IMR-90 (cell line): ENCODE measurements around the gene IL21R. TPM values are rescaled to one million over a fixed set of nuclear protein-coding genes. Genes with fewer than 3 reads are reported as not detected.

Experiments
- ATAC-seq: fragments of 200-7000 bp; cut with Tn5 transposase; 2 replicates; pipeline ENCODE4 v1.9.1; 2020; ENCODE audit warnings: low read depth, mild to moderate bottlenecking, moderate library complexity
- BruUV-seq: library from RNA; stranded (reverse); fragments of 400-500 nt; replicated peaks from 2 replicates; lab custom pipeline; 2021; lab: Mats Ljungman, UMichigan
- CTCF ChIA-PET: fragments of 300-600 bp; formaldehyde crosslinking; extraction: SDS; loops from one replicate; lab custom pipeline; 2021; ENCODE audit warnings: antibody characterized with exemption; lab: Yijun Ruan, JAX
- POLR2A ChIA-PET: fragments of 300-600 bp; sonication (Branson Sonifier 250); formaldehyde crosslinking; loops from one replicate; lab custom pipeline; 2022; ENCODE audit warnings: antibody characterized with exemption; ENCODE audit not compliant: unreplicated experiment; lab: Charles Lee
- DNase-seq: peaks from one replicate; pipeline ENCODE4 v3.0.0; 2013
- H2AFZ ChIP-seq: replicated peaks from 2 replicates; pipeline ENCODE3; 2013; ENCODE audit warnings: low read length, mild to moderate bottlenecking; ENCODE audit not compliant: poor library complexity
- H2AK5ac ChIP-seq: 2 replicates; pipeline ENCODE4 v1.6.1; 2013; ENCODE audit warnings: low read depth, low read length, inconsistent platforms
- H2AK9ac ChIP-seq: replicated peaks from 2 replicates; pipeline ENCODE3; 2013; ENCODE audit warnings: mild to moderate bottlenecking, low read depth, low read length, moderate library complexity; ENCODE audit not compliant: poor library complexity
- H2BK120ac ChIP-seq: 2 replicates; pipeline ENCODE4 v1.6.1; 2013; ENCODE audit warnings: low read depth, low read length, inconsistent platforms
- H2BK15ac ChIP-seq: 3 replicates; pipeline ENCODE4 v1.6.1; 2013; ENCODE audit warnings: low read depth, low read length, inconsistent platforms
- H2BK20ac ChIP-seq: 2 replicates; pipeline ENCODE4 v1.6.1; 2013; ENCODE audit warnings: low read depth, mild to moderate bottlenecking, inconsistent platforms, low read length, moderate library complexity
- H2BK5ac ChIP-seq: 2 replicates; pipeline ENCODE4 v1.6.1; 2013; ENCODE audit warnings: mild to moderate bottlenecking, low read depth, low read length, inconsistent platforms; ENCODE audit not compliant: poor library complexity, severe bottlenecking
- H3K14ac ChIP-seq: replicated peaks from 2 replicates; pipeline ENCODE4 v1.6.1; 2013; ENCODE audit warnings: low read depth, low read length, inconsistent platforms
- H3K18ac ChIP-seq: 2 replicates; pipeline ENCODE4 v1.6.1; 2013; ENCODE audit warnings: low read depth, low read length, control low read depth
- H3K23ac ChIP-seq: 2 replicates; pipeline ENCODE4 v1.6.1; 2013; ENCODE audit warnings: low read depth, low read length, inconsistent platforms
- H3K27ac ChIP-seq: 2 replicates; pipeline ENCODE4 v1.5.1; 2013; ENCODE audit warnings: mild to moderate bottlenecking, control low read depth, low read length; ENCODE audit not compliant: insufficient read depth
- H3K27me3 ChIP-seq: 2 replicates; pipeline ENCODE4 v1.6.1; 2013; ENCODE audit warnings: low read length; ENCODE audit not compliant: control insufficient read depth, insufficient read depth
- H3K36me3 ChIP-seq: 2 replicates; pipeline ENCODE4 v1.6.1; 2013; ENCODE audit warnings: low read length, mixed read lengths; ENCODE audit not compliant: control insufficient read depth, insufficient read depth
- H3K4ac ChIP-seq: 2 replicates; pipeline ENCODE4 v1.6.1; 2013; ENCODE audit warnings: low read depth, low read length, inconsistent platforms
- H3K4me1 ChIP-seq: 2 replicates; pipeline ENCODE4 v1.6.1; 2013; ENCODE audit warnings: low read length, mixed read lengths; ENCODE audit not compliant: control insufficient read depth, insufficient read depth
- H3K4me2 ChIP-seq: 2 replicates; pipeline ENCODE4 v1.6.1; 2013; ENCODE audit warnings: low read depth, mild to moderate bottlenecking, control low read depth, low read length, moderate library complexity
- H3K4me3 ChIP-seq: 2 replicates; pipeline ENCODE4 v1.5.1; 2013; ENCODE audit warnings: low read depth, mild to moderate bottlenecking, control low read depth, low read length, moderate library complexity; ENCODE audit not compliant: insufficient read depth
- H3K56ac ChIP-seq: 2 replicates; pipeline ENCODE4 v1.6.1; 2013; ENCODE audit warnings: low read length, inconsistent platforms; ENCODE audit not compliant: insufficient read depth; ENCODE audit errors: extremely low read depth
- H3K79me1 ChIP-seq, 2 experiments: 2 replicates each; pipeline ENCODE4 v1.6.1; 2013; ENCODE audit warnings: low read length in 2 of 2, inconsistent platforms in 1 of 2, low read depth in 1 of 2
- H3K9ac ChIP-seq: 2 replicates; pipeline ENCODE4 v1.6.1; 2013; ENCODE audit warnings: low read depth, low read length, control low read depth
- H3K9me1 ChIP-seq: 2 replicates; pipeline ENCODE4 v1.6.1; 2013; ENCODE audit warnings: low read length, inconsistent platforms; ENCODE audit not compliant: insufficient read depth
- H3K9me3 ChIP-seq: 2 replicates; pipeline ENCODE4 v1.6.1; 2013; ENCODE audit warnings: low read length; ENCODE audit not compliant: control insufficient read depth, insufficient read depth
- H4K20me1 ChIP-seq: 2 replicates; pipeline ENCODE4 v1.6.1; 2013; ENCODE audit warnings: low read length, inconsistent platforms; ENCODE audit not compliant: insufficient read depth
- H4K5ac ChIP-seq: 2 replicates; pipeline ENCODE4 v1.6.1; 2013; ENCODE audit warnings: mild to moderate bottlenecking, low read depth, low read length, control low read depth
- H4K8ac ChIP-seq, 2 experiments: 2 replicates each; pipeline ENCODE4 v1.6.1; 2013; ENCODE audit warnings: low read depth in 2 of 2, low read length in 2 of 2, control low read depth in 1 of 2, inconsistent platforms in 1 of 2
- H4K91ac ChIP-seq: 2 replicates; pipeline ENCODE4 v1.6.1; 2013; ENCODE audit warnings: low read depth, low read length, inconsistent platforms; ENCODE audit not compliant: insufficient read depth
- CHD1 ChIP-seq: IDR thresholded peaks from 2 replicates; pipeline ENCODE4 v1.6.1; 2012; ENCODE audit warnings: low read depth, low read length, improper control_type of control experiment
- MAFK ChIP-seq: IDR thresholded peaks from 2 replicates; pipeline ENCODE4 v1.6.1; 2012; ENCODE audit warnings: low read depth, low read length, improper control_type of control experiment
- MXI1 ChIP-seq: IDR thresholded peaks from 2 replicates; pipeline ENCODE4 v1.6.1; 2012; ENCODE audit warnings: low read depth, mild to moderate bottlenecking, low read length, moderate library complexity, borderline replicate concordance
- NFE2L2 ChIP-seq: fragments of 150-350 bp; IDR thresholded peaks from 2 replicates; pipeline ENCODE4 v1.6.1; 2016; ENCODE audit warnings: low read depth, mild to moderate bottlenecking, low read length
- POLR2A ChIP-seq: IDR thresholded peaks from 2 replicates; pipeline ENCODE4 v1.6.1; 2012; ENCODE audit warnings: mild to moderate bottlenecking, low read depth, low read length
- RFX5 ChIP-seq: IDR thresholded peaks from 2 replicates; pipeline ENCODE4 v1.8.0; 2012; ENCODE audit warnings: low read depth, mild to moderate bottlenecking, low read length, moderate library complexity
- SMC3 ChIP-seq: fragments of 150-350 bp; IDR thresholded peaks from 2 replicates; pipeline ENCODE4 v1.6.1; 2016; ENCODE audit warnings: low read depth, mild to moderate bottlenecking, antibody characterized with exemption, low read length, moderate library complexity
- WGBS, 2 experiments: methylation state at CpG; one replicate each; pipeline versions ENCODE4 v1.1.5 to v1.1.7; 2013; ENCODE audit warnings: missing lambda C conversion rate in 2 of 2; ENCODE audit not compliant: insufficient read length in 1 of 2; ENCODE audit errors: extremely low coverage in 2 of 2; 5-methylcytosine and 5-hydroxymethylcytosine counted together
- dilution Hi-C: fragments of 300-500 bp; cut with HindIII; formaldehyde crosslinking; loops from one replicate; pipeline ENCODE4 v1.14.3; 2018; ENCODE audit warnings: low sequenced_read_pairs; ENCODE audit not compliant: unreplicated experiment
- in situ Hi-C: fragments of 300-500 bp; cut with MboI; formaldehyde crosslinking; loops from 3 replicates; pipeline ENCODE4 v1.14.3; 2019; ENCODE audit warnings: low sequenced_read_pairs, inconsistent platforms, mixed read lengths
- intact Hi-C: fragments of 100-400 bp; cut with micrococcal nuclease; formaldehyde crosslinking; loops from 2 replicates; pipeline ENCODE4 v1.10.0; 2022
- polyA plus RNA-seq, 3 experiments: library from polyadenylated mRNA; depleted of rRNA; stranded (reverse); fragments of >200 nt; gene quantifications; 2 replicates each; pipeline ENCODE4 v1.2.3, GENCODE V29; 2012; ENCODE audit warnings: low replicate concordance in 1 of 3
- total RNA-seq: library from RNA; depleted of rRNA; stranded (reverse); fragments of >200 nt; gene quantifications from 2 replicates; pipeline ENCODE4 v1.2.3, GENCODE V29; 2012
- TF ChIP-seq, protein P1 (sequence below): conservative IDR thresholded peaks from 2 replicates; pipeline ENCODE4 v1.5.1; 2012; ENCODE audit warnings: mild to moderate bottlenecking, low read depth, low read length, improper control_type of control experiment
- TF ChIP-seq, protein P2 (sequence below): fragments of 150-350 bp; IDR thresholded peaks from 2 replicates; pipeline ENCODE4 v1.6.1; 2017; ENCODE audit warnings: mild to moderate bottlenecking, antibody characterized with exemption, low read length, low read depth
- TF ChIP-seq, protein P3 (sequence below): fragments of 150-350 bp; IDR thresholded peaks from 2 replicates; pipeline ENCODE4 v1.6.1; 2016; ENCODE audit warnings: low read depth, mild to moderate bottlenecking, low read length, moderate library complexity, borderline replicate concordance

Gene IL21R
- total and polyA plus RNA-seq, 2 of the 4 experiments (the other 2 are of a cell fraction): 0.72 to 0.97 TPM

DNA sequence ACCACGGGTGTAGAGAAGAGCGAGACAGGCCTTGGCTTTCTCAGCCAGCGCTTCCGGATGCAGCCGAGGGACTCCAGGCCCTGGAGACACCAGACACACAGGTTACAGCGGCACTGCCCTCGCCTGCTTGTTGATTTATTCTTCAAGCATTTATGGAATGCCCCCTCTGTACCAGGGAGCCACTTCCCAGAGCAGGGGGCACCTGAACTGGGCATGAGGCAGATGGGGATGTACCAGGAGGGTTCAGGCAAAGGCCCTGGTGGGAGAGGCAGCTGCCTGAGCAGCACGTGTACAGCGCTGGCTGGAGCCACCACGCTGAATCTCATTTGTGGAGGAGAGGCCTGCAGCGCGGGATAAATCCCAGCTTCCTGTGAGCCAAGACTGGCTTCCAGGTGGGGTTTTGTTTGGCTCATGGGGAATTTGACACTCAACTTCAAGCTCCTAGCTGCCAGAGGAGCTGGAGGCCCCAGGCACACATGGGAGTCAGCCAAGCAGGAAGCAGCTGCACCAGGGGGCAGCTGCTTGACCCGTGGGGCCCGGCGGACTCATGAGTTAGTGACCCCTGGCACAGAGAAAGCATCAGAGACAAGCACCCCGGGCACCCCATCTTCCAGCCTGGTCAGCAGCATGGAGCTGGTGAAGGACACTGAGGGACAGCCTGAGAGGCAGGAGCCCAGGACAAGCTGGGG is 59.7 kb downstream of the IL21R start:
- no peaks in the 10 kb centered on the region for H3K27me3 ChIP-seq
- dilution Hi-C loops (no loop called here), in situ Hi-C loops (loop anchor here (25.0 kb wide), 1 partner anchor 1624 kb away; no protein-coding TSS in a partner anchor), intact Hi-C loops (no loop called here)
- H3K9me1 ChIP-seq: no peaks in the 10 kb centered on the region; the same call in 1 of the 2 replicates
- H4K20me1 ChIP-seq: no peaks in the 10 kb centered on the region
- H3K4me1 ChIP-seq: peaks cover 4% of the 10 kb centered on the region
- no peak overlapping the region for H3K14ac ChIP-seq
- peaks cover 66% of the 10 kb centered on the region for H3K36me3 ChIP-seq
- peak overlapping the region; percentile 2 for H2AFZ ChIP-seq
- H3K4me3 ChIP-seq: no peak overlapping the region
- no peak overlapping the region for H3K56ac ChIP-seq
- no peak overlapping the region for H2BK20ac ChIP-seq
- CTCF ChIA-PET: no interaction called here
- no peak overlapping the region for H2BK15ac ChIP-seq
- H2BK120ac ChIP-seq: no peak overlapping the region
- ATAC-seq (peak; percentile 9; the same call in 1 of the 2 replicates), DNase-seq (peak; percentile 54)
- no CpG with 5 or more reads among the region's 16 CpGs for WGBS, 2 experiments
- peak overlapping the region; percentile 8 for H2BK5ac ChIP-seq
- peak overlapping the region; percentile 66; the same call in 1 of the 2 replicates for H2AK5ac ChIP-seq
- peak overlapping the region; percentile 45 for H2AK9ac ChIP-seq
- H4K8ac ChIP-seq: peak overlapping the region in 1 of 2 experiments; percentile 15; a peak in 1 of 4 replicates
- H3K9ac ChIP-seq: no peak overlapping the region
- H3K4me2 ChIP-seq: no peak overlapping the region
- no peak overlapping the region for H3K27ac ChIP-seq
- no TSS peak for BruUV-seq
- no peak overlapping the region for H4K91ac ChIP-seq
- TF ChIP-seq MXI1 (no peak), SMC3 (no peak), MAFK (no peak), NFE2L2 (no peak), POLR2A (no peak), CHD1 (no peak), RFX5 (no peak)
- TF ChIP-seq, protein P1, sequence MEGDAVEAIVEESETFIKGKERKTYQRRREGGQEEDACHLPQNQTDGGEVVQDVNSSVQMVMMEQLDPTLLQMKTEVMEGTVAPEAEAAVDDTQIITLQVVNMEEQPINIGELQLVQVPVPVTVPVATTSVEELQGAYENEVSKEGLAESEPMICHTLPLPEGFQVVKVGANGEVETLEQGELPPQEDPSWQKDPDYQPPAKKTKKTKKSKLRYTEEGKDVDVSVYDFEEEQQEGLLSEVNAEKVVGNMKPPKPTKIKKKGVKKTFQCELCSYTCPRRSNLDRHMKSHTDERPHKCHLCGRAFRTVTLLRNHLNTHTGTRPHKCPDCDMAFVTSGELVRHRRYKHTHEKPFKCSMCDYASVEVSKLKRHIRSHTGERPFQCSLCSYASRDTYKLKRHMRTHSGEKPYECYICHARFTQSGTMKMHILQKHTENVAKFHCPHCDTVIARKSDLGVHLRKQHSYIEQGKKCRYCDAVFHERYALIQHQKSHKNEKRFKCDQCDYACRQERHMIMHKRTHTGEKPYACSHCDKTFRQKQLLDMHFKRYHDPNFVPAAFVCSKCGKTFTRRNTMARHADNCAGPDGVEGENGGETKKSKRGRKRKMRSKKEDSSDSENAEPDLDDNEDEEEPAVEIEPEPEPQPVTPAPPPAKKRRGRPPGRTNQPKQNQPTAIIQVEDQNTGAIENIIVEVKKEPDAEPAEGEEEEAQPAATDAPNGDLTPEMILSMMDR: no peak
- TF ChIP-seq, protein P2, sequence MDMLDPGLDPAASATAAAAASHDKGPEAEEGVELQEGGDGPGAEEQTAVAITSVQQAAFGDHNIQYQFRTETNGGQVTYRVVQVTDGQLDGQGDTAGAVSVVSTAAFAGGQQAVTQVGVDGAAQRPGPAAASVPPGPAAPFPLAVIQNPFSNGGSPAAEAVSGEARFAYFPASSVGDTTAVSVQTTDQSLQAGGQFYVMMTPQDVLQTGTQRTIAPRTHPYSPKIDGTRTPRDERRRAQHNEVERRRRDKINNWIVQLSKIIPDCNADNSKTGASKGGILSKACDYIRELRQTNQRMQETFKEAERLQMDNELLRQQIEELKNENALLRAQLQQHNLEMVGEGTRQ: no peak
- TF ChIP-seq, protein P3, sequence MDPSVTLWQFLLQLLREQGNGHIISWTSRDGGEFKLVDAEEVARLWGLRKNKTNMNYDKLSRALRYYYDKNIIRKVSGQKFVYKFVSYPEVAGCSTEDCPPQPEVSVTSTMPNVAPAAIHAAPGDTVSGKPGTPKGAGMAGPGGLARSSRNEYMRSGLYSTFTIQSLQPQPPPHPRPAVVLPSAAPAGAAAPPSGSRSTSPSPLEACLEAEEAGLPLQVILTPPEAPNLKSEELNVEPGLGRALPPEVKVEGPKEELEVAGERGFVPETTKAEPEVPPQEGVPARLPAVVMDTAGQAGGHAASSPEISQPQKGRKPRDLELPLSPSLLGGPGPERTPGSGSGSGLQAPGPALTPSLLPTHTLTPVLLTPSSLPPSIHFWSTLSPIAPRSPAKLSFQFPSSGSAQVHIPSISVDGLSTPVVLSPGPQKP: no peak
- no peak overlapping the region for H3K23ac ChIP-seq
- H4K5ac ChIP-seq: no peak overlapping the region
- no peak overlapping the region for H3K18ac ChIP-seq
- POLR2A ChIA-PET: interaction anchor here (0.5 kb wide), 1 partner anchor 88 kb away, joined by 3 read pairs; the partner anchor contains the start of gene KATNIP
- no peaks in the 10 kb centered on the region for H3K79me1 ChIP-seq
- H3K4ac ChIP-seq: no peak overlapping the region
- H3K9me3 ChIP-seq: no peaks in the 10 kb centered on the region
